GM19372 (cell line): ENCODE measurements around the gene CFAP97D1.
"Not testable (repeated sequence)": the region's sequence is repeated elsewhere in the genome, so short reads cannot be mapped to it uniquely, and the experiment has no call there.

ENCODE experiments used
- ATAC-seq: cut with Tn5 transposase; IDR thresholded peaks from one replicate; pipeline ENCODE4 v1.9.1; 2021; ENCODE audit warnings: mild to moderate bottlenecking, low read depth, moderate library complexity; ENCODE audit not compliant: unreplicated experiment

Gene CFAP97D1

GRCh38 chr17:43790311-43790940 lies 10.2 kb downstream of the CFAP97D1 start:
- no peak for ATAC-seq

- ATAC-seq, result no peak
Observed at GRCh38 chr17:43791589-43791988, 11.4 kb downstream of the CFAP97D1 start.

- not testable (repeated sequence) for ATAC-seq
Observed at GRCh38 chr17:43792668-43793067, 12.4 kb downstream of the CFAP97D1 start.

GRCh38 chr17:43798024-43798423 lies 17.8 kb downstream of the CFAP97D1 start:
- ATAC-seq, result not testable (repeated sequence)

GRCh38 chr17:43799047-43799446 lies 18.8 kb downstream of the CFAP97D1 start:
- ATAC-seq, result no peak

- no peak for ATAC-seq
Observed at GRCh38 chr17:43800736-43801135, 20.5 kb downstream of the CFAP97D1 start.

GRCh38 chr17:43801844-43802243 lies 21.6 kb downstream of the CFAP97D1 start:
- no peak for ATAC-seq

GRCh38 chr17:43803758-43804157 lies 23.5 kb downstream of the CFAP97D1 start:
- no peak for ATAC-seq

GRCh38 chr17:43805117-43805516 lies 24.9 kb downstream of the CFAP97D1 start:
- no peak for ATAC-seq

GRCh38 chr17:43808076-43808475 lies 27.8 kb downstream of the CFAP97D1 start:
- ATAC-seq, result no peak

GRCh38 chr17:43809121-43809520 lies 28.9 kb downstream of the CFAP97D1 start:
- no peak for ATAC-seq

- no peak for ATAC-seq
Observed at GRCh38 chr17:43810226-43810715, 30.0 kb downstream of the CFAP97D1 start.

- ATAC-seq, result no peak
Observed at GRCh38 chr17:43810823-43811222, 30.6 kb downstream of the CFAP97D1 start.

- no peak for ATAC-seq
Observed at GRCh38 chr17:43812396-43813265, 32.4 kb downstream of the CFAP97D1 start.

GRCh38 chr17:43813386-43813785 lies 33.2 kb downstream of the CFAP97D1 start:
- ATAC-seq, result no peak

GRCh38 chr17:43814026-43814425 lies 33.8 kb downstream of the CFAP97D1 start:
- no peak for ATAC-seq

GRCh38 chr17:43814714-43815113 lies 34.5 kb downstream of the CFAP97D1 start:
- ATAC-seq, result no peak

GRCh38 chr17:43816336-43817320 lies 36.4 kb downstream of the CFAP97D1 start:
- ATAC-seq, result no peak

GRCh38 chr17:43817826-43818225 lies 37.6 kb downstream of the CFAP97D1 start:
- ATAC-seq, result no peak

- no peak for ATAC-seq
Observed at GRCh38 chr17:43818966-43819365, 38.7 kb downstream of the CFAP97D1 start.
